ENCODE data around the gene MAD1L1.
"Not testable (repeated sequence)": the region's sequence is repeated elsewhere in the genome, so short reads cannot be mapped to it uniquely, and the experiment has no call there.

DNA sequence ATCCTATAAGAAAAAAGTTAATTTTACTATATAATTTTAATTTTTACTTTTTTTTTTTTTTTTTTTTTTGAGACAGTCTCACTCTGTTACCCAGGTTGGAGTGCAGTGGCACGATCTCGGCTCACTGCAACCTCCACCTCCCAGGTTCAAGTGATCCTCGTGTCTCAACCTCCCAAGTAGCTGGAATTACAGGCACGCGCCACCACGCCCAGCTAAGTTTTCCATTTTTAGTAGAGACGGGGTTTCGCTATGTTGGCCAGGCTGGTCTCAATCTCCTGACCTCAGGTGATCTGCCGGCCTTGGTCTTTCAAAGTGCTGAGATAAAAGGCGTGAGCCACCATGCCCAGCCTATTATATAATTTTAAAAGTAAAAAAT is 262.5 kb downstream of the MAD1L1 start:
- TF ChIP-seq EZH2 (IDR thresholded peaks at IDR 0.05); CBX3 (IDR thresholded peaks at IDR 0.05; ENCODE audit: low read depth); ZNF274 (IDR thresholded peaks at IDR 0.05; ENCODE audit: low read depth, low read length); POLR2A (IDR thresholded peaks at IDR 0.05; ENCODE audit: borderline replicate concordance, extremely low read depth, insufficient read depth, insufficient read length): not testable (repeated sequence)
- TF ChIP-seq, protein P1, sequence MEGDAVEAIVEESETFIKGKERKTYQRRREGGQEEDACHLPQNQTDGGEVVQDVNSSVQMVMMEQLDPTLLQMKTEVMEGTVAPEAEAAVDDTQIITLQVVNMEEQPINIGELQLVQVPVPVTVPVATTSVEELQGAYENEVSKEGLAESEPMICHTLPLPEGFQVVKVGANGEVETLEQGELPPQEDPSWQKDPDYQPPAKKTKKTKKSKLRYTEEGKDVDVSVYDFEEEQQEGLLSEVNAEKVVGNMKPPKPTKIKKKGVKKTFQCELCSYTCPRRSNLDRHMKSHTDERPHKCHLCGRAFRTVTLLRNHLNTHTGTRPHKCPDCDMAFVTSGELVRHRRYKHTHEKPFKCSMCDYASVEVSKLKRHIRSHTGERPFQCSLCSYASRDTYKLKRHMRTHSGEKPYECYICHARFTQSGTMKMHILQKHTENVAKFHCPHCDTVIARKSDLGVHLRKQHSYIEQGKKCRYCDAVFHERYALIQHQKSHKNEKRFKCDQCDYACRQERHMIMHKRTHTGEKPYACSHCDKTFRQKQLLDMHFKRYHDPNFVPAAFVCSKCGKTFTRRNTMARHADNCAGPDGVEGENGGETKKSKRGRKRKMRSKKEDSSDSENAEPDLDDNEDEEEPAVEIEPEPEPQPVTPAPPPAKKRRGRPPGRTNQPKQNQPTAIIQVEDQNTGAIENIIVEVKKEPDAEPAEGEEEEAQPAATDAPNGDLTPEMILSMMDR (IDR thresholded peaks at IDR 0.05 in 2 of 3, conservative IDR thresholded peaks at IDR 0.05 in 1 of 3; ENCODE audit: borderline replicate concordance in 1 of 3, insufficient read depth in 1 of 3, low read depth in 2 of 3, low read length in 2 of 3), result not testable (repeated sequence)
